SJCRH30 (cell line): Measurements from ENCODE around the gene WDR20. TPM values are rescaled to one million over a fixed set of nuclear protein-coding genes. Genes with fewer than 3 reads are reported as not detected.

ENCODE experiments used
- DNase-seq, 2 experiments: peaks; one replicate each; pipeline ENCODE4 v3.0.0-alpha.2; 2015 to 2020
- H3K27ac ChIP-seq: fragments of 250-450 bp; sonication (Bioruptor Pico); 2 replicates; pipeline ENCODE4 v1.5.1; 2020; ENCODE audit warnings: mild to moderate bottlenecking, moderate library complexity
- H3K27me3 ChIP-seq: fragments of 250-450 bp; sonication (Bioruptor Pico); 2 replicates; pipeline ENCODE4 v1.5.1; 2020; ENCODE audit warnings: mild to moderate bottlenecking, moderate library complexity
- H3K36me3 ChIP-seq: fragments of 250-450 bp; sonication (Bioruptor Pico); 2 replicates; pipeline ENCODE4 v1.5.1; 2020; ENCODE audit warnings: mild to moderate bottlenecking, moderate library complexity
- H3K4me1 ChIP-seq: fragments of 250-450 bp; sonication (Bioruptor Pico); 2 replicates; pipeline ENCODE4 v1.5.1; 2020; ENCODE audit warnings: mild to moderate bottlenecking, moderate library complexity
- H3K4me3 ChIP-seq: fragments of 250-450 bp; sonication (Bioruptor Pico); 2 replicates; pipeline ENCODE4 v1.5.1; 2020; ENCODE audit warnings: mild to moderate bottlenecking, moderate library complexity
- H3K9me3 ChIP-seq: fragments of 250-450 bp; sonication (Bioruptor Pico); replicated peaks from 2 replicates; pipeline ENCODE4 v1.5.1; 2020; ENCODE audit warnings: mild to moderate bottlenecking, moderate library complexity
- total RNA-seq: library from RNA; depleted of rRNA; stranded (reverse); fragments of >200 nt; shearing (Covaris generic); gene quantifications from 2 replicates; pipeline ENCODE4 v1.2.3, GENCODE V29; 2014

Gene WDR20
- total RNA-seq, 1 experiment from 2014 or later = 23.2 TPM

DNA sequence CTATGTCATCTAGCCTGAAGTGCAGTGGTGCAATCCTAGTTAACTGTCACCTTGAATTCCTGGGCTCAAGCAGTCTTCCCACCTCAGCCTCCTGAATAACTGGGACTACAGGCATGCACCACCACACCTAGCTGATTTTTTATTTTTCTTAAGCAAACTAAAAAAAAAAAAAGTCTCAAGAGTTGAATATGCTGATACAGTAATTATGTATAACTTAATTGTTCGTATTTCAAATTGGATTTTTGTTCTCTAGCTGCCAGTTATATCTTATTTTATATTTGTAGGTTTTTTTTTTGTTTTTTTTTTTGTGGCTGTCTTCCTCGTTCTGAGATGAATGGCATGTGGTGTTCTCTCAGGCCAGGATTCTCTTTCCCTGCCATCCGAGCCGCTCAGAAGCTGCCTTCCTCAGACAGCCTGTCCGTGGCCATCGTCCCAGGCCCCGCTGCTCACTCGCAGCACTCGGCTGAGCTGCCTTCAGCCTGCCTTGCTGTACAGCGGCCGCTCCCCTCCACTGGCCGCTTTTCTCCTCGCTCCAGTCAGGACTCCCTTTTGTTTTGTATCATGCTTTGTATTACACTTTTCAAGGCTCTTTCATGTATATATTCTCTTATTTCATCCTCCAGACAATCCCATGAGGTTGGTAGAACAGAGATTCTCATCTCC, 53.3 kb downstream of the WDR20 start:
- H3K4me3 ChIP-seq = no peak overlapping the region
- no peaks in the 10 kb centered on the region for H3K9me3 ChIP-seq
- H3K36me3 ChIP-seq = peaks cover 3% of the 10 kb centered on the region
- H3K4me1 ChIP-seq = no peaks in the 10 kb centered on the region
- DNase-seq = no peak
- H3K27me3 ChIP-seq = no peaks in the 10 kb centered on the region
- no peak overlapping the region for H3K27ac ChIP-seq

DNA sequence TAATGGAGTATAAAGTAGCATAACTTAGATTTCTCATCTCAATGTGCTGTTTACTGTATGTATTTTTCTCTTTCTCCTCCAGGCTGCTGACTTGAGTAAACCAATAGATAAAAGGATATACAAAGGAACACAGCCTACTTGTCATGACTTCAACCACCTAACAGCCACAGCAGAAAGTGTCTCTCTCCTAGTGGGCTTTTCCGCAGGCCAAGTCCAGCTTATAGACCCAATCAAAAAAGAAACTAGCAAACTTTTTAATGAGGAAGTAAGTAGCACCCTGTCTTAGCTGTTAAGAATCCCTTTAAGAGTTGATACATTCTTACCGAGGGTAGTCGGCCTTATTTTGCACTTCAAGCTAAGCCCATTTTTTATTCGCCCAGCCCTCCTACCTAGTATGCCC, 55.2 kb downstream of the WDR20 start:
- no peak overlapping the region for H3K27ac ChIP-seq
- H3K4me3 ChIP-seq = no peak overlapping the region
- no peaks in the 10 kb centered on the region for H3K9me3 ChIP-seq
- DNase-seq = no peak
- H3K36me3 ChIP-seq = peaks cover 11% of the 10 kb centered on the region
- H3K4me1 ChIP-seq = no peaks in the 10 kb centered on the region
- H3K27me3 ChIP-seq = no peaks in the 10 kb centered on the region

DNA sequence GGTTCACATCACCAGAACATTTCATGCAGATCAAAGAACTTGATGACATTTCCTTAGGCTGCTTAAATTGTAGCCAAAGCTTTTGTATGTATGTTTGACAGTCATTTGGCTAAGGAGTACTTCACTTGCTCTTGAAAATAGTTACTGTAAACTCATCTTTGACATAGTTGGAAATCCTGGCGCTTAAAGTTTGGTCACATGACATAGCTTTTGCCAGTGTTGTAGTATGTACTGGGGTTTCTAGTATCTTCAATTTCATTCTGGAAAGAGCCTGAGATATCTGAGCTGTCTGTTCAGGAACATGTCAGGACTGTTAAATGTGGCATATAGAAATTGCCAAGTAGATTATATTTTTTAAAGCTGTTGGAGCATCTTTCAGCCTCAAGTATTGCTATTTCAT, 55.7 kb downstream of the WDR20 start:
- no peak overlapping the region for H3K27ac ChIP-seq
- no peaks in the 10 kb centered on the region for H3K4me1 ChIP-seq
- DNase-seq = no peak
- peaks cover 11% of the 10 kb centered on the region for H3K36me3 ChIP-seq
- no peaks in the 10 kb centered on the region for H3K27me3 ChIP-seq
- H3K9me3 ChIP-seq = no peaks in the 10 kb centered on the region
- no peak overlapping the region for H3K4me3 ChIP-seq

DNA sequence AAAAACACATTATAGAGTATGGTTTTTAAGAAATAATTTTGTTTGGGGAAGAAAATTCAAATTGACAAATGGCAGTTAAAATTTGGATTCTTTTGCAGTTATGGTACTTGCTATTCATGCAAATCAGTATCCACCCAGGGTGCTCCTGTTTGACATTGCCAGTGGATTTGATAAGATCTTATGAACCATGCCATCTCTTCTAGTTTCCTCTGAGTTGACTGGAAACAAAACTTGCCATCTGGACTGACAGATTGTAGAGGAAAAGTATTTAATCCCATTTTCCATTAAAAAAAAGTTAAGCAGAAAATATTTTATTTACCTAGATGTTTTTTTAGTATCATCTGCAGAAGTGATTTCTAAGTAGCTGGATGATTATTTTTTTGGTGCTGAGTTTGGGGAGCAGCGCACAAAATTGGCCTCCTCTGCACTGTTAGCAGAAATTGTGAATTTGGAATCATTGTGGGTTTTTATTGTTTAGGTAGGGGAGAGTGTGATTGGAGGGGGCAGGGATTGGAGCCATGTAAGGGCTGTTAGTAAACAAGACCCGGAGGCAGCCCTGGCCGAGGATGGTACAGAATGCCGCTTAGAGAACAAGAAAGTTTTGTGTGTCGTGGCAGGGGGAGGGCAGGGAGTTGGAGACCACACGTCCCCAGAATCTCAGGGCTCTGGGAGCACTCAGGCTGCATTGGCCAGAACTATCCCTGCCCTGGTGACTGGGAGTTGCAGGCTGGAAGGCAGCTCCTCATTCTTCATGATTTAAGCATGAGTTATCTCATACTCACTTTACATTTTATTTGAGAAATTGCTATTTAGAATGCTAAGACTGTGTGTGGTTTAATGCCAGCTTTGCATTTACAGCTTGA, 56.6 kb downstream of the WDR20 start:
- Histone ChIP-seq H3K4me3 (no peak overlapping the region), H3K4me1 (0 out of 2 replicates have a peak, but pooled peaks cover 4% of the 10 kb centered on the region), H3K27ac (no peak overlapping the region), H3K9me3 (no peaks in the 10 kb centered on the region), H3K27me3 (no peaks in the 10 kb centered on the region), H3K36me3 (peaks cover 11% of the 10 kb centered on the region)
- DNase-seq = no peak

DNA sequence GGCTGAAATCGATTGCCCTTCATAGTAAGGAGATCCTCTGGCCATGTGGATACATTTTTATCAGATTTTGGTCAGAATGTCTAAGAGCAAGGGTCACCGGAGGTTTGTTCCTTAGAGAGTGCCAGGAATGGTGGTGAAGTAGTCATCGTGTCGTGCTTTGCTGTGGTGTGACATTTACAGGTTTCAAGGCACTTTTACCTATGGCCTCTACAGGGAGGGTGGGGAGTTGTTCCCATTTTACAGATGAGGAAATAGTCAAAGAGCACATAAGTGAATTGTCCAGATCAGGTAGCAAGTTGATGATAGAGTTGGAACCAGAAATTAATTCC, 57.2 kb downstream of the WDR20 start:
- Histone ChIP-seq H3K27me3 (no peaks in the 10 kb centered on the region), H3K36me3 (peaks cover 11% of the 10 kb centered on the region), H3K27ac (no peak overlapping the region), H3K4me3 (no peak overlapping the region), H3K4me1 (0 out of 2 replicates have a peak, but pooled peaks cover 4% of the 10 kb centered on the region), H3K9me3 (no peaks in the 10 kb centered on the region)
- no peak for DNase-seq

DNA sequence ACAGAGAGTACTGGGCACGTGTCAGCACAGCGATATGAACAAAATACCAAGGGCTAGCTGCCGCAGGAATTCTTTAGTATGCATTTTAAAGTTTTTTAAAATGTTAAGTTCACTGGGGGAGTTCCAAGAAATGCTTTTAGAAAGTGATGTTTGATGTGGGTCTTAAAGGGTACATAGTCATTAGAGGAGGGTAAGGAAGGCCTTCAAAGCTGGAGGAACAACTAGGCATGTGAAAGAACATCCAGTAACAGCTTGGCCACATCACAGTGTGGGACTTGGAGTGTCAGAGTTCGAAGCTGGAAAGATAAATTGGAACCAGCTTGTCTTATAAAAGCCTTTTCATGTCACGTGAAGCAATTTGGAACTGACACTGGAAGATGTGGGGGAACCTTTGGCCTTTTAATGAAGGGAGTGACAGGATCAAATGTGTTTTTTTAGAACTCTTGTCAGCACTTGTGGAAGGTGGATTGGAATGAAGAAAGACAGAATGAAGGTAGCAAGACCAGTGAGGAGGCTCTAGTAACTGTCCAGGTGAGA, 57.7 kb downstream of the WDR20 start:
- no peak overlapping the region for H3K4me3 ChIP-seq
- no peaks in the 10 kb centered on the region for H3K27me3 ChIP-seq
- no peaks in the 10 kb centered on the region for H3K9me3 ChIP-seq
- 0 out of 2 replicates have a peak, but pooled peaks cover 4% of the 10 kb centered on the region for H3K4me1 ChIP-seq
- H3K27ac ChIP-seq = no peak overlapping the region
- H3K36me3 ChIP-seq = peaks cover 11% of the 10 kb centered on the region
- no peak for DNase-seq

DNA sequence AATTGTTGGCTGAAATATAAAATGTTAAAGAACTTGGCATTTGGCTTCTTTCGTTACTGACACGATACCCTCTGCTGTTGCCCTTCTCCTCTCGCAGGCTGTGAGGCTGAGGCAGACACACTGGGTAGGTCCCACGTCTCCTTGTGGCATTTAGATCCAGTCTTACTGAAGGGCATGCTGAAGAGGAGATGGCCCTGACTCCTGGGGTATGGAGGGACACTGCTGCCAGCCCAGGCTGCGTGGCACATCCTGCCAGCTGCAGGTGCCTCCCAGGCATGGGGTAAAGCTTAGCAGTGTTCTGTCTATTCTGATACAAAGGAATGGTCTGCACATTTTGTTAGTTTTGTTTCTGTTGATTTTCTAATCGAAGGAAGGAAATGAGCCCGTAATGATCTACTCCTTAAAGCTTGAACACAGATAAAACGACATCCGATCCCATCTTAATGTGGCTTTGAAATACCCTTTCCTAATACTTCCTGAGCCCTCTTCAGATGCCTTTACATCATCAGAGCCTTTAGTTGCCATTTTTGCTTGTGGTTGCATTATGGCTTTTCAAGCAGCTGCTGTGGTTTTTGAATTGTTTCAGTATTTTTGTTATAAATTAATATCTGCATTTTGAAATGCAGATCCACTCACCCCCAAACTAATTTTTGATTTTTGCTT, 61.1 kb downstream of the WDR20 start:
- peak in 1 of 2 experiments; percentile 37 for DNase-seq

DNA sequence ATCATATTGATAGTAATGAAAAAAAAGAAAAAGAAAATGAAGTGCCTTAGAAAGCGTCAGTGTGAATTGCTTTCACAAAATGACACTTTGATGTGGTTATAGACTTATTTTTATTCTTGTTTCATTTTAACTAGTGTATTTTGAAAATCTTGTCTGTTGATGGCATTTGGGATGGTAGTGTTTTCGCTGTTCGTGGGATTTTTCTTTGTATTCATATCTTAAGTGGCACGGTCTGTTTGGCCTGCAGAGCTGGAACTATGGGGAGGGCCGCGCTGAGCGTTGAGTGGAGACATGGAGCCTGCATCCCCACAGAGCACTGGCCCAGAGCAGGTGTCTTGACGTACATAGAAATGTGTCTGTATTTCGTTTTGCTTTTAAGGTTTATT, 61.6 kb downstream of the WDR20 start:
- Histone ChIP-seq H3K27ac (no peak overlapping the region), H3K4me3 (no peak overlapping the region), H3K9me3 (no peaks in the 10 kb centered on the region), H3K4me1 (0 out of 2 replicates have a peak, but pooled peaks cover 4% of the 10 kb centered on the region), H3K36me3 (peaks cover 18% of the 10 kb centered on the region), H3K27me3 (no peaks in the 10 kb centered on the region)
- no peak for DNase-seq

More for the DNA sequence above, 61.1 kb downstream of the WDR20 start:
- Histone ChIP-seq H3K9me3 (no peaks in the 10 kb centered on the region), H3K4me3 (no peak overlapping the region), H3K27ac (no peak overlapping the region), H3K27me3 (no peaks in the 10 kb centered on the region), H3K36me3 (peaks cover 18% of the 10 kb centered on the region), H3K4me1 (0 out of 2 replicates have a peak, but pooled peaks cover 4% of the 10 kb centered on the region)

DNA sequence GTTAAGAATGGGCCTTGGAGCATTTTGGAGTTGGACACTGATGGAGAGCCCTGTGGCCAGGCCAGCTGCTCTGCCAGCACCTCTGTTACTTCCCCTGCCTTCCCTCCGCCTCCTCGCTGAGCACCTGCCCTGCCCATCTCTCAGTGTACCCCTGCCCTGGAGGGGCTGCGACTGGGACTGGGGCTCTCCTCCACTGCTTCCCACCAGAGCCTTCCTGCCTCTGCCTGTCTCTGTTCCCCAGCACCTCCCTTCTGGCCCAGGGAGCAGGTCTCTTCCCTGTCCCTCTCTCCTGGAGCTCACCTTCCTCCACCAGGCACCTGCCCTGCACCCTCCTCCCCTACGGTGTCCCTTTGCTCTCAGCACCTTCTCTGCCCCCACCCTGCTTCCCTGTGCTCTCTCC, 62.1 kb downstream of the WDR20 start:
- Histone ChIP-seq H3K36me3 (peaks cover 18% of the 10 kb centered on the region), H3K4me1 (0 out of 2 replicates have a peak, but pooled peaks cover 4% of the 10 kb centered on the region), H3K27me3 (no peaks in the 10 kb centered on the region), H3K27ac (no peak overlapping the region), H3K4me3 (no peak overlapping the region), H3K9me3 (no peaks in the 10 kb centered on the region)
- no peak for DNase-seq

DNA sequence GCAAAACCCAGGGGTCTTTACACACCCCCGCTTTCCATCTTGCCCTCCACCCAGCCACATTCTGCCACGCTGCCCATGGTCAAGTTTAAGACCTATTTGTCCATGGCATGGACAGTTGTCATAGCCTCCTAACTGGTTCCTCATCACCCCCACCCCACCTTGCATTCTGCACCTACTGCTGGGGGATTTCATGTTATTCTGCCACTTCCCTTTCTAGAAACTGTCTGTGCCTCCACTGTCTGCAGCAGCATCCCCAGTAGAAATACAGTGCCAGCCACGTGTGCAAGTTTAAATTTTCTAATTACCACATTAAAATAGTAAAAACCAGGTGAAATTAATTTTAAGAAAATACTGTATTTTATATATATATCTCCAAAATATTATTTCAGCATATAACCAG, 63.2 kb downstream of the WDR20 start:
- Histone ChIP-seq H3K27ac (no peak overlapping the region), H3K27me3 (no peaks in the 10 kb centered on the region), H3K4me3 (no peak overlapping the region), H3K9me3 (no peaks in the 10 kb centered on the region), H3K36me3 (peaks cover 18% of the 10 kb centered on the region), H3K4me1 (0 out of 2 replicates have a peak, but pooled peaks cover 4% of the 10 kb centered on the region)
- DNase-seq = no peak

DNA sequence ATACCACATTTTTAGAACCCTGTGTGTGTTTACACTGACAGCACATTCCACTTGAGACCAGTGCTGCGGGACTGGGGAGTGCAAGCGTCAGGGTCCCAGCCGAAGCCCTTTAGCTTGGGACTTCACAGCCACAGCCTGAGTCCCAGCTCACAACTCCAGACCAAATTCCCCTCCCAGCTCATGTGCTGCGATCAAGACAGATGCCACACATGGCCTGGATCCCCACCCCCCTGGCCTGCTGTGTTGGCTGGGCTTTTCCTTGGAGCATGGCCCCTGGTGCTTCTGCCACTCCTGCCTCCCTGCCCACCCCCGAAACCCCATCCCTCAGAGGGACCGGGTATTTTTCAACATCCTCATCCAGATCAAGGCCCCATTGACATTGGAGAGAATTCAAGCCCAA, 63.7 kb downstream of the WDR20 start:
- H3K4me3 ChIP-seq = no peak overlapping the region
- H3K27ac ChIP-seq = no peak overlapping the region
- H3K27me3 ChIP-seq = no peaks in the 10 kb centered on the region
- 0 out of 2 replicates have a peak, but pooled peaks cover 4% of the 10 kb centered on the region for H3K4me1 ChIP-seq
- H3K36me3 ChIP-seq = peaks cover 14% of the 10 kb centered on the region
- no peaks in the 10 kb centered on the region for H3K9me3 ChIP-seq
- no peak for DNase-seq

DNA sequence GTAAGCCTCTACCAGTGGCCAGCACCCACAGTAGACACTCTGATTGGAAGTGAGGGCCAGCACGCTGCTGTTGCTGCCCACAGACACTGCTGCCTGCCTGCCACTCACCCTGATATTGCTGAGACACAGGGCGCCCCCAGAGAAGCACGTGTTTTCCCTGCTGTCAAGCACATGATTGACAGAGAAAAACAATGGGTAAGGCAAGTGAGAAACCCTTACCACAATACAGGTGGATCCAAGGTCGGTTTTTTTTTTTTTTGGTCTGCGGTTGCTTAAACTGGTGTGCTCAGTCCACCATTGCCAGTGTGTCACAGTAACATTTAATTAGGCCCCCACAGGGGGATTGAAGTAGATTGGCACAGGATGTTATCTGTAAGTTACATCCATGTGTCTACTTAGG, 65.9 kb downstream of the WDR20 start:
- 0 out of 2 replicates have a peak, but pooled peaks cover 4% of the 10 kb centered on the region for H3K4me1 ChIP-seq
- H3K27ac ChIP-seq = no peak overlapping the region
- peaks cover 17% of the 10 kb centered on the region for H3K36me3 ChIP-seq
- no peak overlapping the region for H3K4me3 ChIP-seq
- no peak for DNase-seq
- H3K27me3 ChIP-seq = no peaks in the 10 kb centered on the region
- H3K9me3 ChIP-seq = no peaks in the 10 kb centered on the region

DNA sequence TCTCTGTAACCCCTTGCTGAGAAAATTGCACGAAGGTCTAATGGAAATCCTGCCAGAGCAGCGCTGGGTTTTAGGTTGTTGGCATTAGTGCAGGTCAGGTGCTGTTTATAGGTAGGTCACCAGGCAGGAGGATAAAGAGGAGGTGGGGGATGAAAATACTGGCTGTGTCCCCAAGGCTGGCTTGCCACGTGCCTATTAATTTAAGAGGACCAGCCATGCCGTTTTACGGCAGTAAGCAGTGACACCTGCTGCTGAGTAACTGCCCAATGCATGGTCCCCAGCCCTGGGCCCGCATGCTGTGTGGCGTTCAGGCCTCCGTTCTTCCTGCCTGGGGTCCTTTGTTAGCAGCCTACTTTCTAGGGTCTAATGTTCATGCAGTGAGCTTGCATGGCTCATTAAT, 67.2 kb downstream of the WDR20 start:
- H3K36me3 ChIP-seq = peaks cover 19% of the 10 kb centered on the region
- H3K4me3 ChIP-seq = no peak overlapping the region
- H3K4me1 ChIP-seq = no peaks in the 10 kb centered on the region
- no peak for DNase-seq
- H3K9me3 ChIP-seq = no peaks in the 10 kb centered on the region
- H3K27me3 ChIP-seq = no peaks in the 10 kb centered on the region
- no peak overlapping the region for H3K27ac ChIP-seq

DNA sequence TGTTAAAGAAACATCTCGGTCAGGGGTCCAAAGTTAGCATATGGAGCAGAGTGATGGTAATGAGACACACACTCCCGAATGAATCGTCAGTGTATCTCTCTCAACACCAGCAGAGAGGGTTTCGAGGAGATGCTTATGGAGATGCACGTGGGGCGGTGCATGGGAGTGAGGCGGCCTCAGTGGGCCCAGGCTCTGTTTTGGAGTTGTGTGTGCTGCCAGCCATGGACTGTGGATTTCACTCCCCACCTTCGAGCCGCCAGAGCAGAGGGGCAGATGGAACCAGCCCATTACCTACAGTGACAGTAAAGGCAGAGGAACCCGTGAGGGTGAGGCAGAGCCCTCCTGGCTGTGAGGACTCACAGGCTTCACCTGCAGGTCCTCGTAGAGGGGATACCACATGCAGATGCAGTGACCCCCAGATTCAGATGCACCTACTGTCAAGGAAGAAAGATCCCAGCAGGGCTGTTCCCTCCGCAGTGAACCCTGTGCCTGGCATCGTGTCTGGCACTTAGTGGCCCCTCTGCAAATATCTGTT, 68.2 kb downstream of the WDR20 start:
- no peaks in the 10 kb centered on the region for H3K9me3 ChIP-seq
- DNase-seq = no peak
- H3K27ac ChIP-seq = no peak overlapping the region
- no peaks in the 10 kb centered on the region for H3K4me1 ChIP-seq
- H3K4me3 ChIP-seq = no peak overlapping the region
- H3K36me3 ChIP-seq = peaks cover 17% of the 10 kb centered on the region
- H3K27me3 ChIP-seq = no peaks in the 10 kb centered on the region
